HG02642 (cell line): ENCODE measurements around the gene IFT172.
"Not testable (repeated sequence)": the region's sequence is repeated elsewhere in the genome, so short reads cannot be mapped to it uniquely, and the experiment has no call there.

ENCODE experiments used
- ATAC-seq: cut with Tn5 transposase; IDR thresholded peaks from one replicate; pipeline ENCODE4 v1.9.1; 2021; ENCODE audit warnings: mild to moderate bottlenecking; ENCODE audit not compliant: unreplicated experiment, poor library complexity

Gene IFT172

DNA sequence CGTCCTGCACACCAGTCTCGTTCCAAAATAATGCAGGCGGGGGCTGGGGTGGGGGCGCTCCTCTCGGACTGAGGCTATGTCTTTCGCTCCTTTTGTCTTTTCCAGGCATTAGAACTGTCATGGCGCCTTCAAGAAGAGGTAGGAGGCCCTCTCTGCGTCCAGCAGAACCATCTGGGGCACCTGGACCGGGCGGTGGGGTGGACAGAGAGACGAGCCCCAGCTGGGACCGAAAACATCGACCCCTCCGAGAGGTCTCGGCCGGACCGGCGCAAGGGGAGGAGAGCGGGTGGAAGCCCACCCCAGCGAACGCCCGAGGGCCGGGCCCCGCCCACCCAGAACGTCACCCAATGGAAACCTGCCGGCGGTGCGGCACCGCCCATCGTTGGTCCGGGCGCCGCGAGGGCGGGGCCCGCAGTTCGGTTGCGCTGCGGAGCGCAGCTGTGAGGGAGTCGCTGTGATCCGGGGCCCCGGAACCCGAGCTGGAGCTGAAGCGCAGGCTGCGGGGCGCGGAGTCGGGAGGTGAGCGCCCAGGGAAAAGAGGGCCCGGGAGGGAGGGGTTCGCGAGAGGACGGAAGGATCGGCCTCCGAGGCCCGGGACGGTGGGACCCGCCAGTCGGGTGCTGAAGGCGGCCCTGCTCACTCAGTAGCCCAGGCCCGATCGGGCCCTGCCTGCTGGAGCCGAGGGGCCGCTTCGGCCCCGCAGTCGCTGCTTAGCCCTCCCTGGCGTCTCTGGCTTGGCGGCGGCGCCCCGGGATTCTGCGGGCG, 61.1 kb downstream of the IFT172 start, which contains the start of gene NRBP1:
TSS of gene NRBP1 (plus strand) at position 419 of the 765 bp plus-strand sequence. CDS start 4,643 bp downstream, outside the sequence.
- peak; percentile 88 for ATAC-seq

DNA sequence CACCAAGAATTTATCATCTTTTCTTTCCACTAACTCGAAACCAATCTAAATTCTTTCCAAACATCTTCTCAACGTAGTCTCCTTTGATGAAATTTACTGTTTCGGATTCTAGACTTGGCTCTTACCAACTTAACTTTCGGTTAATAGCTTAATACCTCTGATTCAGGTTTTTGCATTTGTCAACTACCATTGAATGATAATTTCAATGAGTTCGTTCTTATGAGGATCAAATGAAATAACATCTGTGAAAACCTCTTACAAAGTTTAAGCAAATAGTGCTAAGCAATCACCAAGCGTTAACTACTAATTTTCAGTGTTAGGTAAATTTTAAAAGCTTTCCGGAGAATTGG, 61.7 kb downstream of the IFT172 start:
- ATAC-seq, result no peak

DNA sequence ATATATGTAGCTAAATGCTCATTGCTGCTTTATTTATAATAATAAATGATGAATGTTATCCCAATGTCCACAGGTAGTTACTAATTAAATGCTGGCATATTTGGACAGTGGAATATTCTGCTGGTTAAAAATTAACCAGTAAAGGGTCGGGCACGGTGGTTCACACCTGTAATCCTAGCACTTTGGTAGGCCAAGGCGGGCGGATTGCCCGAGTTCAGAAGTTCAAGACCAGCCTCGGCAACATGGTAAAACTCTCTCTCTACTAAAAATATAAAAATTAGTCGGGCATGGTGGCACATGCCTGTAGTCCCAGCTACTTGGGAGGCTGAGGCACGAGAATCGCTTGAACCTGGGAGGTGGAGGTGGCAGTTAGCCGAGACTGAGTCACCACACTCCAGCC, 64.5 kb downstream of the IFT172 start:
- ATAC-seq, result not testable (repeated sequence)

DNA sequence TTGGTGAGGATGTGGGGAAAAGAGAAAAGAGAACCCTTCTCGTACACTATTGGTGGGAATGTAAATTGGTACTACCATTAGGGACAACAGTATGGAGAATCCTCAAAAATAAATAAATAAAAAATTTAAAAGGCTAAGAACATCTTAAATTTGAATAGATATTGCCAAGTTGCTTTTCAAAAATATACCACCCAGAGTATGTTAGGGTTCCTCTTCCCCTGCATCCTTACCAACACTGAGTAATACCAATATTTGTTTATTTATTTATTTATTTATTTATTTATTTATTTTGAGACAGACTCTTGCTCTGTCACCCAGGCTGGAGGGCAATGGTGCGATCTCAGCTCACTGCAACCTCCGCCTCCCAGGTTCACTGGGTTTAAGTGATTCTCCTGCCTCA, 66.6 kb downstream of the IFT172 start:
- no peak for ATAC-seq

DNA sequence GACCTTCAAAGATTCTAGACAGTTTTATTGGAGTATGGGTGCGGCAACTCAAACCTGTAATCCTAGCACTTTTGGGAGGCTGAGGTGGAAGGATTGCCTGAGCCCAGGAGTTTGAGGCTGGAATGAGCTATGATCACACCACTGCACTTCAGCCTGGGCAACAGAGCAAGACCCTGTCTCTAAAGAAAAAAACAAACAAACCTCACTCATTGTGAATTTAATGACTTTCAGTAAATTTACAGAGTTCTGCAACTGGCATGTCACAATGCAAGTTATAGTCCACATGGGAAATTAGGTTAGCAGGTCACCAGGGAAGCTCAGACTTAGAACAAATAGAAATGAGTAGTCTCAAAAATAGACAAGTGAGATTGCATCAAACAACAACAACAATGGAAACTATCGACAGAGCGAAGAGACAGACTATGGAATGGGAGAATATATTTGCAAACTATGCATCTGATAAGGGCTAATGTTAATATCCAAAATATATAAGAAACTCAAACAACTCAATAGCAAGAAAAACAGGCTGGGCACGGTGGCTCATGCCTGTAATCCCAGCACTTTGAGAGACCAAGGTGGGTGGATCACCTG, 67.8 kb downstream of the IFT172 start:
- no peak for ATAC-seq

DNA sequence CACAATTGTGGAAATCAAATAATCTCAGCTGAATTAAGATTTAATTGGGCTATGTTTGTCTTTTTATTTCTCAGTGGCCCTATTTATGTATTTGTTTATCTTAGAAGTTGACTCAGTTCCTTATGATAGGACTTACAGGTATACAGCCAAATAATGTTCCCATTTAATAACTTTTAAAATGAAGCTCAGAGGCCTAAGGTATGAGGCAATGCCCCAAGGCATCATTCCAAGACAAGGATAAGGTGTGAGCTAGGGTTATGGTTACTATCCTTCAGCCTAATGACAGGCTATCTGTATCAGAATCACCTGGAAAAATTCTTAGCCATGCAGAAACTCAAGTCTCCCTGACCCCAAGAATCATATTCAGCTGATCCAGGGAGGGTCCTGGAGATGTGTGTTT, 68.5 kb downstream of the IFT172 start:
- ATAC-seq, result no peak

DNA sequence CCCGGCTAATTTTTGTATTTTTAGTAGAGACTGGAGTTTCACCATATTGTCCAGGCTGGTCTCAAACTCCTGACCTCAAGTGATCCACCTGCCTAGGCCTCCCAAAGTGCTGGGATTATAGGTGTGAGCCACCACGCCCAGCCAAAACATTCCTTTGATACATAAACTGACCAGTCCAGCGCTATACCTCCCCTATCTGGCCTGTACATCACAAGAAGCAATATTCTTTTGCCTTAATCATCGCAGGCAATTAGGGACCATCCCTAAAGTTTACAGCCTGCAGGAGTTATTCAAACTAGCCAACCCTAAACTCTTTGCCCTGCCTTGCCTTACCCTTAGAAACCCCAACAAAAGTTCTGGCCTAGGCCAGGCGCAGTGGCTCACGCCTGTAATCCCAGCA, 73.4 kb downstream of the IFT172 start:
- no peak for ATAC-seq

DNA sequence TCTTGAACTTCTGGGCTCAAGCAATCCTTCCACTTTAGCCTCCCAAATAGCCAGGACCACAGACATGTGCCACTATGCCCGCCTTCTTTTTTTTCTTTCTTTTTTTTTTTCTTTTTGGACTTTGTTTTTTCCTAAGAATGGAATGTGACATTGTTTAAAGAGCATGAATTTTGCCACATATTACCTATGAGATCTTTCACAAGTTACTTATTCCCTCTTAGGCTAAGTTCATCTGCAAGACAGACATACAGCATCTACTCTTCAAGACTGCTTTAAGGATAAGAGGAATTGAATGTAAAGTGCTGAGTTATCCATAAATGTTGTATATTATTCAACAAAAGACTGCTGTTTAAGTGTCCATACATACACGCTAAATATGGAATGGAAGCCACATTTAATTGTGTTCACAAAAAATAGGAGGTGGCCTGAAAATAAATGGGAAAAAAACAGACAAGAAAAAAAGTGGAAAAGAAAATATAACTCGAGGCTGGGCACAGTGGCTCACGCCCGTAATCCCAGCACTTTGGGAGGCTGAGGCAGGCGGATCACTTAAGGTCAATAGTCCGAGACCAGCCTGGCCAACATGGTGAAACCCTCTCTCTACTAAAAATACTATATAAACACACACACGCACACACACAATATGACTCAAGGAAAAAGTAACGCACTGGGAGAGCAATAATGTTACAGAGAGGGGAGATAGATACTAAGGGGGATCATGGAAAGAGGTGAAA, 77.0 kb downstream of the IFT172 start:
- no peak for ATAC-seq

DNA sequence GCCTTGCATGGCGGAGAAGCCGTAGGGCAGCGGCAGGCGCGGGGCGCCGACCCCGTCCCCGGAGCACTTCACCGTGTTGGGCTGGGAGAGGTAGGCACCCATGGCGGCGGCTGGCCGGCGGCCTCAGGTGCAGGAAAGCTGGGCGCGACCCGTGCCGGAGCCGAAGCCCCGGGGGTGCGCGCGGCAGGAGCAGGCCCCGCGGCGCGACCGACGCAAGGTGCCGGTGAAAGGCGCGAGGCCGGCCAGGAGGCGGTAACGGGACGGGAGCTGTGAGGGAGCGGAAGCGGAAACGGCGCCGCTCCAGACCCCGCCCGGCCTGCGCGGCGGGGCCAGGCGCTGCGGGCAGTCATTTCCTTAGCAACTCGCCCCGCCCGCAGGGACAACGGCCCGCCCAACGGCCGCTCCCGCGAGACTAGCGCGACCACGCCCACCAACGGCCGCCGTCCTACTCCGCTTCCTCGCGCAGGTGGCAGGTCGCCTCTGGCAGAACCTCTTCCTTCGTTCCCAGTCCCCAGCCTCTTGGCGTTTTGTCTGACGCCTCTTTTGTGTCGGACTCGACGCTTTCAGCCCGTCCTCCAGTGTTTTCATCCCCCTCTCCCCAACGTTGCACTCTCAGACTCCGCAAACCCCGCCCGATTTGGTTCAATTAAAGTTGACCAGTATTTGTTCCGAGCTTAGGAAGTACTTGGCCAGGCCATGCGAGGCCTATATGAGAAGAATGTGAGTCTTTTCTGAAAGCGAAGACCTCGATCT, 80.0 kb downstream of the IFT172 start, which contains the start of gene PPM1G:
TSS of gene PPM1G (minus strand) at position 271 of the 753 bp plus-strand sequence. CDS start at position 102, 169 bp downstream.
- peak; percentile 96 for ATAC-seq

DNA sequence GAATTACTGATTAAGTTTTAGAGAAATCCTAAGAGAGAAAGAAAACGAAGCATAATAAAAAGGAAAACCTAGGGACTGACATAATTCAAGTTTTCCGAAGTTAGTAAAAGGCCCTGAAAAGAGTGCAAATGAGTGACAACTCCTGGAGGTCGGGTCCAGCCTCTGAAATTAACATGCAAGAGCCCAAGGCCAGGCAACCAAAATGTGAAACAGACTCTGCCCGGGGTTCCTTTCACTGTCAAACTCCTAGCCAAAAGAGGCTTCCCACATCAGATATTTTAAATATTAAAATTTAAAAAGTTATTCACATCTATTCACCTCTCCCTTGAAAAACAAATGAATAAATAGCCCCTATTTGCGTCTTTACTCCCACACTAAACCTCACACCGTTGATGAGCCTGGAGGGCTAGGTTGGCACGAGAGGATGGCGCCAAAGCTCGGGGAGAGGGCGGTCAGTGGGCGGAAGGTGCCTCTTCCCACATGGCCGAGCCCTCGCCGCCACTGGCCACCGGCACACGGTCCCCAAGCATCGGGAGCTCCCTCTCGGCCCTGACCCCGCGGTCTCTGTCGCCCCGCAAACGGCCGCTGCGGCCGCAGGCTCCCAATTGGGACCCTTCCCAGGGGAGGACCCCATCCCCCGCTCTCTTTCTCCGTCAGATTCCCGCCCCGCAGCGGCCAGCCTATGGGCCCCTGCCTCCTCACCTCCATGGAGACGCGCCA, 80.8 kb downstream of the IFT172 start:
- peak; percentile 24 for ATAC-seq

DNA sequence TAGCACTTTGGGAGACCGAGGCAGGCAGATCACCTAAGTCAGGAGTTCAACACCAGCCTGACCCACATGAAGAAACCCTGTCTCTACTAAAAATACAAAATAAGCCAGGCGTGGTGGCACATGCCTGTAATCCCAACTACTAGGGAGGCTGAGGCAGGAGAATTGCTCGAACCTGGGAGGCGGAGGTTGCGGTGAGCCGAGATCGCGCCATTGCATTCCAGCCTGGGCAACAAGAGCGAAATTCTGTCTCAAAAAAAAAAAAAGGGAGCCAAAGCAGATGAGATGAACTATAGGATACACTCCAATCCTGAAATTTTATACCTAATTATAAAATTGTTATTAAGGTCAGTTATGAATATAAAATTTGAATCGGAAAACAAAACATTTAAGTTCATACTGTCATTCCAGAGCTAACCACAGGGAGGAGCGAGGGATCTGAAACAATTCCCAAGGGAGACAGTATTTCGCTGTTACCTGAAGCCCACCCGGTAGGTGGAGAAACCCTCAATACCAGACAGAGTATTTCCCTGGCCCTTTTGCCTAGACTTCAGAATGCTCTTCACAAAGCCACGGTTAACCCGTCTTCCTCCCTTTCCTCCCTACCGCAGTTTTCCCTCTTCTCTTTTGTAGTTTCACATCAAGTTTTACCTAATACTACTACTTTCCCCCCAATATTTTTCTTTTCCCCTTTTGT, 81.6 kb downstream of the IFT172 start:
- ATAC-seq, result no peak

DNA sequence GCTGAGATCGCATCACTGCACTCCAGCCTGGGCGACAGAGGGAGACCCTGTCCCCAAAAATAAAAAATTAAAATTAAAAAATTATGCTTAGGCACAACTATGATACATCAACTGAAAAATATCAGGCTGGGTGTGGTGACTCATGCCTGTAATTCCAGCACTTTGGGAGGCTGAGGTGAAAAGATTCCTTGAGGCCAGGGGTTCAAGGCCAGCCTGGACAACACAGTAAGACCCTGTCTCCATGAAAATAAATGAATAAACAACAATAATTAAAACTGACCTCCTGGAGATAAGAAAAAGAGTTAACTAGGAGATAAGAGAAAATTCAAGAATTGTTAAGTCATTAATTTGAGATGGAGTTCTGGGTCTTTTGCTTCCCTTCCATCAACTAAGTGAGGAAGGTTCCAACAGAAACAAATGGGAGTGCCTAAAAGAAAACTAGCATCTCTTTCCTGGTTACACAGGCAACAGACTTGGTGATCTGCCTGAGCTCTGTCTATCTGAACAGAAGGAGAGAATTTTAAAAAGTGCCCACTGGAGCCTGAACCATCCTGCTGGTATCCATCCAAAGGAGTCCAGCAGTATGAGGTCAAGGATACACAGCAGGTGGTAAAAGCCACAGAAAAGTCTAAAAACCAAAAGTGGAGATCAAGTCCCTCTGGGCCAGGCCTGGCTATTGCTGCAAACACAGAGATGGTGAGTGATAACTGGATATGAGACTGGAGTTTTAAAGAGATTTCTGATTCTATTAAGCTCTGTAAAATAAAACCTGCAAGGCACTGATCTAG, 89.0 kb downstream of the IFT172 start:
- no peak for ATAC-seq

DNA sequence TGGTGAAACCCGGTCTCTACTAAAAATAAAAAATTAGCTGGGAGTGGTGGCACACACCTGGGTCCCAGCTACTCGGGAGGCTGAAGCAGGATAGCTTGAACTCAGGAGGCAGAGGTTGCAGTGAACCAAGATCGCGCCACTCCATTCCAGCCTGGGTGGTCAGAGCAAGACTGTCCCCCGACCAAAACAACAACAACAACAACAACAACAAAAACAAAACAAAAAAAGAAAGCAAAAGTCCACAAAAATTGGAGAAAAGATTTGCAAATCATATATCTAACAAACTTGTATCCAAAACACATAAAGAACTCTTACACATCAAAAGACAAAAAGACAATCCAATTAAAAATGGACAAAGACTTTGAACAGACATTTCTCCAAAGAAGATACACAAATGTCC, 90.6 kb downstream of the IFT172 start:
- ATAC-seq, result no peak
